ENCODE measurements around the gene NDRG3.

NDRG3 gene

DNA sequence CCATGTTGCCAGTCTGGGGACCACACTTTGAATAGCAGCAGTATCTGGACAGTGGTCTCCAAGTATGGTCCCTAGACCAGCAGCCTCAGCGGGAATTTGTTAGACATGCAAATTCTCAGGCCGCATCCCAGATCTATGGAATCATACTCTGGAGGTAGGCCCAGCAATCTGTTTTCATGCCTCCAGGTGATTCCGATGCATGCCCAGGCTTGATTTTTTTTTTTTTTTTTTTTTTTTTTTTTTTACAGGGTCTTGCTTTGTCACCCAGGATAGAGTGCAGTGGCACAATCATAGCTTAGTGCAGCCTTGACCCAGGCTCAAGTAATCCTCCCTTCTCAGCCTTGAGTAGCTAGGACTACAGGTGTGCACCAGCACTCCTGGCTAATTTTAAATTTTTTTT, 99.2 kb downstream of the NDRG3 start:
- TF ChIP-seq, protein P1, sequence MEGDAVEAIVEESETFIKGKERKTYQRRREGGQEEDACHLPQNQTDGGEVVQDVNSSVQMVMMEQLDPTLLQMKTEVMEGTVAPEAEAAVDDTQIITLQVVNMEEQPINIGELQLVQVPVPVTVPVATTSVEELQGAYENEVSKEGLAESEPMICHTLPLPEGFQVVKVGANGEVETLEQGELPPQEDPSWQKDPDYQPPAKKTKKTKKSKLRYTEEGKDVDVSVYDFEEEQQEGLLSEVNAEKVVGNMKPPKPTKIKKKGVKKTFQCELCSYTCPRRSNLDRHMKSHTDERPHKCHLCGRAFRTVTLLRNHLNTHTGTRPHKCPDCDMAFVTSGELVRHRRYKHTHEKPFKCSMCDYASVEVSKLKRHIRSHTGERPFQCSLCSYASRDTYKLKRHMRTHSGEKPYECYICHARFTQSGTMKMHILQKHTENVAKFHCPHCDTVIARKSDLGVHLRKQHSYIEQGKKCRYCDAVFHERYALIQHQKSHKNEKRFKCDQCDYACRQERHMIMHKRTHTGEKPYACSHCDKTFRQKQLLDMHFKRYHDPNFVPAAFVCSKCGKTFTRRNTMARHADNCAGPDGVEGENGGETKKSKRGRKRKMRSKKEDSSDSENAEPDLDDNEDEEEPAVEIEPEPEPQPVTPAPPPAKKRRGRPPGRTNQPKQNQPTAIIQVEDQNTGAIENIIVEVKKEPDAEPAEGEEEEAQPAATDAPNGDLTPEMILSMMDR (IDR thresholded peaks at IDR 0.05; ENCODE audit: unreplicated experiment in 3 of 3), result no peak
- no peaks in the 10 kb centered on the region for H3K9me3 Mint-ChIP-seq
- no peak overlapping the region for H3K4me3 Mint-ChIP-seq
- no peaks in the 10 kb centered on the region for H3K4me1 Mint-ChIP-seq
- H3K27ac Mint-ChIP-seq, result peak overlapping the region; percentile 75 to 77 (median 75)
- H3K36me3 Mint-ChIP-seq (ENCODE audit: low read depth), result peaks cover 4% of the 10 kb centered on the region
- no peaks in the 10 kb centered on the region for H3K27me3 Mint-ChIP-seq (ENCODE audit: low read depth)

DNA sequence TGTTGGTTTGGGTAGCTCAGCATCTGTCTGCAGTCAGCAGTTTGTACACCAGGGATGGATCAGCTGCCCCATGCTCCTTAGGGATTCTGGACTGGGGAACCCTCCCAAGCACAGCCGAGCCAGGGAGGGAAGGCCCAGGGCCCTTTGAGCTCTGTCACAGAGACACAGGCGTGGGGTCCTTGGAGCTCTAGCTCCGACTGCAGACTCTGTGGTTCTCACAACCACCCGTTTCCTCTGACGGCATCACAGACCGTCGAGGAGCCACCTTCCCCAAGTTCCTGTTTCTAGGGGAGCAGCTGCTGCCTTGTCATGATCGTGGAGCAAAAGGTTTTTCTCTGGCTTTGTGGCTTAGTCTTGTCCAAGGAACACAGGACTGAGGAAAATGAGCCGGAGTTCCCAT, 99.9 kb downstream of the NDRG3 start, which contains the start of gene SLA2:
TSS of gene SLA2 (minus strand) at position 199 of the 400 bp plus-strand sequence. CDS start 4,861 bp downstream, outside the sequence.
- no peaks in the 10 kb centered on the region for H3K4me1 Mint-ChIP-seq
- H3K27me3 Mint-ChIP-seq (ENCODE audit: low read depth), result no peaks in the 10 kb centered on the region
- H3K36me3 Mint-ChIP-seq (ENCODE audit: low read depth), result no peaks in the 10 kb centered on the region
- TF ChIP-seq, protein P1 (IDR thresholded peaks at IDR 0.05; ENCODE audit: unreplicated experiment in 3 of 3), result no peak
- peak within 1 kb of the TSS; percentile 75 to 77 (median 75) for H3K27ac Mint-ChIP-seq
- H3K9me3 Mint-ChIP-seq, result no peaks in the 10 kb centered on the region
- no peak within 1 kb of the TSS for H3K4me3 Mint-ChIP-seq

DNA sequence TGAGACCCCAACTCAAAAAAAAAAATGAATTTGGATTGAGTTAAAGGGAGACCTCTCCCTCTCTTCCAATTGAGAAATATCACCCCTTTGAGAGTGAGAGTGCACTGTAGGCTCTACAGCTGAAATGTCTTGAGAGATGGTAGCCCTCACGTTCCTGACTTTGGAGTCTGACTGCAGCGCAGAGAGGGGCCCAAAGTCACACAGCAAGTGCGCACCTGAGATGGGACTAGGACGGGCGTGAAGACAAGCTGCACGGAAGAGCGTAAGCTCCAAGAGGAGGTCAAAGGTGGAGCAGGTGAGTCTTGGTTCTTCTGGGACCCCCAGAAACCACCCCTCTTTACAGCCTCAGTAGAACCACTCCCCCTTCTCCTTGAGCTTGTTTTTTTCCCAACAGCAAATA, 100.5 kb downstream of the NDRG3 start:
- Mint-ChIP-seq H3K4me1 (no peaks in the 10 kb centered on the region), H3K36me3 (ENCODE audit: low read depth) (no peaks in the 10 kb centered on the region), H3K4me3 (no peak overlapping the region), H3K27ac (no peak overlapping the region), H3K27me3 (ENCODE audit: low read depth) (no peaks in the 10 kb centered on the region), H3K9me3 (no peaks in the 10 kb centered on the region)
- TF ChIP-seq, protein P1 (IDR thresholded peaks at IDR 0.05; ENCODE audit: unreplicated experiment in 3 of 3), result no peak

DNA sequence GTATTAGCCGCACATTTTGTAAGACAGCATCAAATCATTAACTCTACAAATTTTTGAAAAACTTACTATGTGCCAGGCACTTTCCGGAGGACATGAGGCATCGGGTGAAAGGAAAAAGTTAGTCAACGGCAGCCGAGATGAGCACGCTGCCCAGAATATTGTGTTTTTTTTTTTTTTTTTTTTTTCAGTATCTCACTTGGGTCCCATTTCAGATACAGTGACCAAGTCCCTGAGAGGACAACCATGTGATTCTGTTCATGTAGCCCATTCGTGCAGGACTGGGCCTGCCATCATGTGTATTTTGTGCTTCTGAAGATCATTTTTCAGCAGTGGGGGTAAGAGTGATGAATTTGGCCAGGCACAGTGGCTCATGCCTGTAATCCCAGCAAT, 101.2 kb downstream of the NDRG3 start:
- no peaks in the 10 kb centered on the region for H3K27me3 Mint-ChIP-seq (ENCODE audit: low read depth)
- no peaks in the 10 kb centered on the region for H3K36me3 Mint-ChIP-seq (ENCODE audit: low read depth)
- H3K4me3 Mint-ChIP-seq, result no peak overlapping the region
- TF ChIP-seq, protein P1 (IDR thresholded peaks at IDR 0.05; ENCODE audit: unreplicated experiment in 3 of 3), result no peak
- H3K4me1 Mint-ChIP-seq, result no peaks in the 10 kb centered on the region
- no peaks in the 10 kb centered on the region for H3K9me3 Mint-ChIP-seq
- no peak overlapping the region for H3K27ac Mint-ChIP-seq

DNA sequence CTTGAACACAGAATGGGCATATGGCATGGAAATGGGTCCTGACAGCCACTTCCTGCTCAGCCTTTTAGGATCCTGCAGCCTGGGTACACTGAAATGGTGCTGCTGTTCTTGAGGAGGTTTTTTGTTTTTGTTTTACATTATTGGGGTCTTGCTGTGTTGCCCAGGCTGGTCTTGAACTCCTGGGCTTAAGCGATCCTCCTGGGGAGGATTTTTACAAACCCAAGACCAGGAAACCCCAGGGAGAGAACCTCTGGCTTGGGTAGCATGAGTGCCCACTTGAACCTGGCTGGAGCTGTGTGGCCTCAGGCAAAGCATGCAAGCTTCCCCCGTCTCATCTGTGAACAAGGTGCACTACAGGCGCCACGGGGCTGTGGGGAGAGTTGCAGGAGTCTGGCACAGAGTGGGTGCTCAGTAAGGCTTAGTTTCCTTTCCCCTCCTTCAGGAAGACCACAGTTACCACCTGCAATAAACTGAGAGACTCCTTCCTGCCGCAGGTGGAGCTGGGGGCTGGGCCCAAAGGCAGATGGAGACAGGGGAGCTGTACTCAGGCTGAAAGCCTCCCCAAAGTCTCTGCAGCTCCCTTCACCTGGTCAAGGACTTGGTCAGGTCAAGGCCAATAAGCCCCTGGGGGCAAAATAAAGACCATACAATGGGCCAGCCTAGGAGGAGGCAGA, 101.7 kb downstream of the NDRG3 start:
- H3K27ac Mint-ChIP-seq, result no peak overlapping the region
- no peaks in the 10 kb centered on the region for H3K27me3 Mint-ChIP-seq (ENCODE audit: low read depth)
- no peak overlapping the region for H3K4me3 Mint-ChIP-seq
- H3K4me1 Mint-ChIP-seq, result no peaks in the 10 kb centered on the region
- H3K9me3 Mint-ChIP-seq, result no peaks in the 10 kb centered on the region
- TF ChIP-seq, protein P1 (IDR thresholded peaks at IDR 0.05; ENCODE audit: unreplicated experiment in 3 of 3), result no peak
- no peaks in the 10 kb centered on the region for H3K36me3 Mint-ChIP-seq (ENCODE audit: low read depth)

DNA sequence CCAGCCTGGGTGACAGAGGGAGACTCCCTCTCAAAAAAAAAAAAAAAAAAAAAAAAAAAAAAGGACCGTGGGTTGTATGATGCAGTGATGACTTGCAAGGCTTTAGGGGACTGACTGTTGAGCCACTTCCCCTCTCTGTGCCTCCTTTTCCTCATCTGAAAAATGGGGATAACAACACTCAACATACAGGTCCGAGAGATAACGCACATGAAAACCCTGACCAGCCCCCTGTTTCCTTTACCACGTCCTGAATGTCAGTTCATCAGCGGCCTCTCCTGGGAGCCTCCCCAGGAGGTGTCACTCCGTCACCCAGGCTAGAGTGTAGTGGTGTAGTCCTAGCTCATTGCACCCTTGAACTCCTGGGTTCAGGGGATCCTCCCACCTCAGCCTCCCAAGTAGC, 103.8 kb downstream of the NDRG3 start:
- TF ChIP-seq, protein P1 (IDR thresholded peaks at IDR 0.05; ENCODE audit: unreplicated experiment in 3 of 3), result no peak
- Mint-ChIP-seq H3K4me1 (no peaks in the 10 kb centered on the region), H3K27ac (no peak overlapping the region), H3K4me3 (no peak overlapping the region), H3K9me3 (no peaks in the 10 kb centered on the region), H3K27me3 (ENCODE audit: low read depth) (no peaks in the 10 kb centered on the region), H3K36me3 (ENCODE audit: low read depth) (no peaks in the 10 kb centered on the region)
